GM12801 (cell line): ENCODE data around the gene DLK1.

Experiments
- TF ChIP-seq, protein P1 (sequence below): IDR thresholded peaks from one replicate; pipeline ENCODE4 v1.5.1; 2011; ENCODE audit warnings: control low read depth; ENCODE audit not compliant: insufficient read length; ENCODE audit errors: extremely low read depth

The DLK1 gene

DNA sequence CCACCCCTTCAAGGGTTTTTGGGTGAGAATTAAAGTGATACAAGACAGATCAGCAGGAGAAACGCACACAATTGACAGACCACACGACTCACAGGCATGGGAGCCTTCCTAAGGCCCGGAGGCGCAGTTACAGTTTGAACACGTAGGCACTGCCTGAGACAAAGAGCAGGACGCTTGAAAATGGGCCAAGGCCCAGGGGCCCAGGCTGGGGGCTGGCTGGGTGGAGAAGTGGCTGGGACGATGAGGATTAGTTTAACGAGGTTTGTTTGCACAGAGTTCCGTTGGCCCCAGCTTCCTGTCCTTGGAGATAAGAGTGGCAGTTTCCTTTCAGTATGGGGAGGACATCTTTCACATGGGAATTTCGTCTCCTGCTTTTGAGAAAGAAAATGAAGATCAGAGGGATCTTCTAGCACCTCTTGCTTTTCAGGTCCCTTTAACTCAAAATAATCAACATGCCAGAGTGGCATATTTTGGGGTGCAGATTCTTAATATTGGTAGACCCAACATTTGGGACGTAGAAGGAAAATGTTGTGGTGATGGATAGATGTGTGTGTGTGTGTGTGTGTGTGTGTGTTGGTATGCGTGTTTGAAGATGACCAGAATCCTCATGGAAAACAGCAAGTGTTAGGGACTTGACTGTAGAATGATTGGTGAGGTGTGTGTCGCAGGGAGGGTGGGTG lies 44.6 kb downstream of the DLK1 start:
- TF ChIP-seq, protein P1, sequence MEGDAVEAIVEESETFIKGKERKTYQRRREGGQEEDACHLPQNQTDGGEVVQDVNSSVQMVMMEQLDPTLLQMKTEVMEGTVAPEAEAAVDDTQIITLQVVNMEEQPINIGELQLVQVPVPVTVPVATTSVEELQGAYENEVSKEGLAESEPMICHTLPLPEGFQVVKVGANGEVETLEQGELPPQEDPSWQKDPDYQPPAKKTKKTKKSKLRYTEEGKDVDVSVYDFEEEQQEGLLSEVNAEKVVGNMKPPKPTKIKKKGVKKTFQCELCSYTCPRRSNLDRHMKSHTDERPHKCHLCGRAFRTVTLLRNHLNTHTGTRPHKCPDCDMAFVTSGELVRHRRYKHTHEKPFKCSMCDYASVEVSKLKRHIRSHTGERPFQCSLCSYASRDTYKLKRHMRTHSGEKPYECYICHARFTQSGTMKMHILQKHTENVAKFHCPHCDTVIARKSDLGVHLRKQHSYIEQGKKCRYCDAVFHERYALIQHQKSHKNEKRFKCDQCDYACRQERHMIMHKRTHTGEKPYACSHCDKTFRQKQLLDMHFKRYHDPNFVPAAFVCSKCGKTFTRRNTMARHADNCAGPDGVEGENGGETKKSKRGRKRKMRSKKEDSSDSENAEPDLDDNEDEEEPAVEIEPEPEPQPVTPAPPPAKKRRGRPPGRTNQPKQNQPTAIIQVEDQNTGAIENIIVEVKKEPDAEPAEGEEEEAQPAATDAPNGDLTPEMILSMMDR = no peak

DNA sequence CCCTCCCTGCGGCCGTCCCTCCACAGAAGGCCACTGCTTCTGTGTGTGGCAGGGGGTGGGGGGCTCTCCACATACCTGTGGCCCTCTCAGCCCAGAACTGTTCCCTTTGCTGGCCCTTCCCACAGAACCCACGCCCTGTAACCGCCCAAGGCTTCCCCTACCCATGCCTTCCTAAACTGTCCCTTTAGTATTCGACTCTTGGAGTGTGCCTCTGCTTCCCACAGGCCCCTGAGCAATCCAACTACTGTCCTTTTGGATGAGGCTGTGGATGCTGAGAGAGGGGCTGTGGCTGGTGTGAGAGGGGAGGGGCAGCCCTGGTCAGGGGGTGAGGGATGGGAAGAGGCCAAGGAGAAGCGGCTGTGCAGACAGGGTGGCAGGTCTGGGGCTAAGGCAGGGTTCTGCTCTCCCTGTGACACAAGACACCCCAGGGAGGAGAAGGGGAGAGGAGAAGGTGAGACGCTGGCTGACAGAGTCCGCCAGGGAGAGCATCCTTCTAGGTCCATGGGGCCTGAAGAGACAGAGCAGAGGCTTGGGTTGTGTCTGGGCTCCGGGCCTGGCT lies 46.0 kb downstream of the DLK1 start:
- TF ChIP-seq, protein P1 = no peak

DNA sequence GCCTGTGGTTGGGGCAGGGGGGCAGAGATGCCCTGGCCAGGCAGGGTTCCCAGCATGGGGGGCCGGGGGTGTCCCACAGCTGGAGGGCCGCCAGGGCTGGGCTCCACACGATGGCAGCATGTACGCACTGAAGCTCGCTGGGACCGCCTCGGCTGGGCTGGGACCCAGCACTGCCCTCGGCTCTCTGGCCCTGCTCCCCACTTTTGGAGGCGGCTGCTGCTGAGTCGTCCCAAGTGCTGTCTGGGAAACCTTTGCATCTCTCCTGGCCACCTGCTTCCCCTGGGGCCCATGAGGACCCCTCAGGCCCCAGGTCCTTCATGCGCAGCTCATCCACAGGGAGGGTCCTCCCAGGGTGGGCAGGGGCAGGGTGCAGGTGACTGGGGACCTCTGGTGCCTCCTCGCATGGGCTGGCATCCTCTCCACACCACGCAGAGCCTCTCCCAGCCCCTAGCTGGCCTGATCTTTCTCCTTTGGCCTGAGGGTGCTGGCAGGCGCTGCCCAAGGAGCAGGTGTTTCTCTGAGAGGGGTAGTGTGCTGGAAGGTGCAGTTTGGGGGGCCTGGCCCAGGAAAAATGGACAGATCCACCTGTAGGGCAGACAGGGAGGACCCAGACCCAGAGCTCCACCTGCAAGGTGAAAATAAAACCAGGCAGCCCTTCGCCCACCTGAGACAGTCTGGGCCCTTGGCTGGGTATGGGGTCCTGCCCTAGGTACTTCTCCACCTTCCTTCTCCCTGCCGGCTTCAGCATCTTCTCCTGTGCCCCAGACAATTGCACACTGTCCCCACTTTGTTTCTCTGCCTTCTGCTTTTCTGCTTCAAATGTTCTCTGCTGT lies 46.9 kb downstream of the DLK1 start:
- TF ChIP-seq, protein P1 = no peak

DNA sequence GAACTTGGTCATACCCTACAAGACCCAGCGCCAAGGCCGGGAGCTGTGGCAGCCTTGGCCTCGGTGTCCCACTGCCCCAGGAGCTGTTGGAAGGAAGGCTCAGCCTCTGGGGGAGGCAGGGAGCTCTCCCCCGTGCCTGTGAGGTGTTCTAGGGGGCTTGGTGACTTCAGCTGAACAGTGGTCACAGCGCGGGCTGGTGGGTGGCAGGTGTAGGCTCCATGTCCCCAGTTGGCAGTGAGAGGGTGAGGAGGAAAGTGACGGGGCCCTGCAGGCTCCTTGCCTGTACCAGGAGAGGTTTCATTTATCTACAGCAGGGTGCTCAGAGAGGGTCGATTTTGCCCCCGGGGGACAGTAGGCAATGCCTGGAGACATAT lies 47.5 kb downstream of the DLK1 start:
- TF ChIP-seq, protein P1 = no peak

DNA sequence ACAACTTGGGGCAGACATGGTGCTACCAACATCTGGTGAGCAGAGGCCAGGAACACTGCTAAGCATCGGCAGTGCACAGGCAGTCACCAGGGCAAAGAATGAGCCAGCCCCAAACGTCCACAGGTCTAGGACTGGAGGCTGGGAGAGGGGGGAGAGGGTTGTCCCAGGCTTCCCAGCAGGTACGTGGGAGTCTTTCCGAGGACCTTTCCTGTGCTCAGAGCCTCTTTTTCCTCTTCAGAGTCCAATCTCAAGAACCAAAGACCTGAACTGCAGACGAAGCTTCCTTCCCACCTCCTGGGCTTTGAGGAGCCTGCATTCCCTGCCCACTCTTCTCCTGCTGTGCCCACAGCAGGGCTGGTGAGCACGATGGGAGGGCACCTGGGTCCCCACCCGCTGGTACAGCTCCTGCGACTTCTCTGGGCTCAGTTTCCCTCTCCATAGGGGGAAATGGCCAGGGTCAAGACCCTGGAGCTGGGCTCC lies 48.7 kb downstream of the DLK1 start:
- TF ChIP-seq, protein P1 = no peak

DNA sequence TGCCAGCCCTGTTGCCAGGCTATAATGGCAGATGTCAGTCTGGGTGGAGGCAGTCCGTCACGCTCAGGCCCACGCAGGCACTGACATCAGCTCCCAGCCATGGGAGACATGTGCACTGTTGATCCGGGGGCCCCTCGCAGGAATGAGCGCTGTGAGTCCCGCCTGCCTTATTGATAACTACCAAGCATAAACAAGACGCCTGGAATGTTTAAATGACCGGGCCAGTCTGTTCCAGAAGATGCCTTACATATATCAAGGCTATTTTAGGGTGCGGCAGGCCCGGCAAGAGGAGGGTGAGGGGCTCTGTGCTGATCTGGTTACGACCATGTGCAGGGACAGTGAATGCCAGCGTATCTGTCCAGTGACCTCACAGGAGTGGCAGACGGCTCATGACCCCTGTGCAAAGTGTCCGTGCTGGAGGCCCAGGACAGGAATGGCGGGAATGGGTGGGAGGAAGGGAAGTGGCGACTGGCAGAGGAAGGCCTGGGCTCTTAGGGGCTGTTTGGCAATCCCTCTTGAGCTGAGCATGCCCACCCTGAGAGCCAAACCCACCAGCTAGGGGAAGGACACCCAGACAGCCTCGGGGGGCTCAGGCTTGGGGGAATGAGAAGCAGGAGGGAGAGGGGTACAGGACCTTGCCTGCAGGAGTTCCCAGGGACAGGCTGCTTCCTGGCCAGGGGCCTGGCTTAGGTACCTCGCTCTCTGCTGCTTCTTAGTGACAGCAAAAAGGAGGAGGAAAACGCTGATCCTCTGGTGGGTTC lies 49.3 kb downstream of the DLK1 start:
- TF ChIP-seq, protein P1 = no peak
